Thoracic aorta (tissue), 2 donors: ENCODE results near the gene ITM2C. TPM values are rescaled to one million over a fixed set of nuclear protein-coding genes. Genes with fewer than 3 reads are reported as not detected.
A peak's percentile ranks its signal among the peaks of the same experiment; 100 is the strongest.

Source experiments
- ATAC-seq: fragments of 150-250 bp; one replicate; pipeline ENCODE4 v1.8.0; 2017; ENCODE audit warnings: low read depth; ENCODE audit not compliant: insufficient number of reproducible peaks, low FRiP score
- DNase-seq: peaks from one replicate; pipeline ENCODE4 v3.0.0-alpha.2; 2020; ENCODE audit warnings: low spot score
- H3K27ac ChIP-seq, 2 donors: fragments of 200-600 bp; sonication (generic); 1 replicate in 1 of 2; 2 replicates in 1 of 2; pipeline ENCODE4 v1.5.1; 2016; ENCODE audit warnings: mild to moderate bottlenecking in 2 of 2, moderate library complexity in 2 of 2
- H3K27me3 ChIP-seq: fragments of 200-600 bp; sonication (generic); replicated peaks from 2 replicates; pipeline ENCODE4 v1.6.0; 2016; ENCODE audit warnings: mild to moderate bottlenecking; ENCODE audit not compliant: insufficient read depth
- H3K36me3 ChIP-seq: fragments of 200-600 bp; sonication (generic); one replicate; pipeline ENCODE4 v1.5.1; 2016
- H3K4me1 ChIP-seq, 2 donors: fragments of 200-600 bp; sonication (generic); 1 replicate in 1 of 2; 2 replicates in 1 of 2; pipeline versions ENCODE4 v1.5.1 to v1.6.0; 2016; ENCODE audit warnings: low read depth in 2 of 2, mild to moderate bottlenecking in 1 of 2; ENCODE audit not compliant: control insufficient read depth in 1 of 2
- H3K4me3 ChIP-seq: fragments of 200-600 bp; sonication (generic); 2 replicates; pipeline ENCODE4 v1.5.1; 2016; ENCODE audit warnings: mild to moderate bottlenecking
- H3K9me3 ChIP-seq: fragments of 200-600 bp; sonication (generic); 2 replicates; pipeline ENCODE4 v1.5.1; 2016
- CTCF ChIP-seq: fragments of 200-600 bp; sonication (generic); IDR thresholded peaks from one replicate; pipeline ENCODE4 v1.5.1; 2019; ENCODE audit warnings: antibody characterized with exemption
- total RNA-seq, 2 donors: library from RNA; depleted of rRNA; stranded (reverse); fragments of >200 nt; gene quantifications; one replicate each; pipeline versions ENCODE4 v1.1.0 to v1.2.3, GENCODE V29; 2016

The ITM2C gene
- total RNA-seq, 2 donors from 2014 or later = 65.5 to 70.6 TPM

GRCh38 chr2:230821991-230822520 lies 42.7 kb upstream of the ITM2C start:
- Histone ChIP-seq H3K27ac (no peak overlapping the region), H3K36me3 (peaks cover 9% of the 10 kb centered on the region), H3K27me3 (no peaks in the 10 kb centered on the region), H3K9me3 (no peaks in the 10 kb centered on the region), H3K4me1 (peaks cover 0 to 3% of the 10 kb centered on the region in 2 donors), H3K4me3 (no peak overlapping the region)
- TF ChIP-seq CTCF = no peak
- no peak for ATAC-seq
- DNase-seq = no peak

GRCh38 chr2:230823264-230823964 lies 41.3 kb upstream of the ITM2C start:
- DNase-seq = no peak
- ATAC-seq = no peak
- Histone ChIP-seq H3K27ac (no peak overlapping the region), H3K4me3 (no peak overlapping the region), H3K36me3 (peaks cover 7% of the 10 kb centered on the region), H3K27me3 (peaks cover 9% of the 10 kb centered on the region), H3K4me1 (peaks cover 2 to 10% of the 10 kb centered on the region in 2 donors), H3K9me3 (no peaks in the 10 kb centered on the region)
- TF ChIP-seq CTCF = no peak

GRCh38 chr2:230824406-230824978 lies 40.2 kb upstream of the ITM2C start:
- H3K27ac ChIP-seq = no peak overlapping the region
- no peak for DNase-seq
- ATAC-seq = no peak
- no peaks in the 10 kb centered on the region for H3K36me3 ChIP-seq
- TF ChIP-seq CTCF = peak; percentile 78
- H3K4me3 ChIP-seq = peak overlapping the region; percentile 69
- no peaks in the 10 kb centered on the region for H3K9me3 ChIP-seq
- peaks cover 9% of the 10 kb centered on the region for H3K27me3 ChIP-seq
- H3K4me1 ChIP-seq = peaks cover 3 to 15% of the 10 kb centered on the region in 2 donors

GRCh38 chr2:230825354-230825753 lies 39.4 kb upstream of the ITM2C start:
- H3K27me3 ChIP-seq = peaks cover 9% of the 10 kb centered on the region
- peaks cover 3 to 15% of the 10 kb centered on the region in 2 donors for H3K4me1 ChIP-seq
- no peaks in the 10 kb centered on the region for H3K36me3 ChIP-seq
- no peak overlapping the region for H3K27ac ChIP-seq
- ATAC-seq (no peak), DNase-seq (no peak)
- no peak for TF ChIP-seq CTCF
- peaks cover 4% of the 10 kb centered on the region for H3K9me3 ChIP-seq
- no peak overlapping the region for H3K4me3 ChIP-seq

GRCh38 chr2:230827774-230828271 lies 36.9 kb upstream of the ITM2C start:
- Histone ChIP-seq H3K9me3 (peaks cover 4% of the 10 kb centered on the region), H3K36me3 (no peaks in the 10 kb centered on the region), H3K4me3 (peak overlapping the region; percentile 61), H3K4me1 (peaks cover 3 to 15% of the 10 kb centered on the region in 2 donors), H3K27ac (no peak overlapping the region), H3K27me3 (peaks cover 9% of the 10 kb centered on the region)
- ATAC-seq (no peak), DNase-seq (no peak)
- no peak for TF ChIP-seq CTCF
